ENCODE measurements around the gene NT5DC3.

- TF ChIP-seq BHLHE40 (IDR thresholded peaks at IDR 0.05; ENCODE audit: borderline replicate concordance), result no peak
- no peak for TF ChIP-seq ZNF384 (IDR thresholded peaks at IDR 0.05)
- no peak for TF ChIP-seq ELF4 (IDR thresholded peaks at IDR 0.05)
- TF ChIP-seq PKNOX1 (IDR thresholded peaks at IDR 0.05), result no peak
- TF ChIP-seq FOXK2 (IDR thresholded peaks at IDR 0.05), result no peak
- no peak for TF ChIP-seq FOXA1 (IDR thresholded peaks at IDR 0.05)
- no peak for TF ChIP-seq SP1 (IDR thresholded peaks at IDR 0.05)
- TF ChIP-seq CTBP1 (IDR thresholded peaks at IDR 0.05; ENCODE audit: borderline replicate concordance), result no peak
- no peak for TF ChIP-seq TARDBP (IDR thresholded peaks at IDR 0.05)
- TF ChIP-seq ARNT (IDR thresholded peaks at IDR 0.05), result no peak
These were observed 84.6 kb downstream of the NT5DC3 start for GRCh38 chr12:103756443-103756842.

All from HEK293T (cell line).